HCT116 (cell line): ENCODE measurements around the gene DZIP3.

ENCODE experiments used
- CTCF ChIP-seq, 3 experiments: fragments of 200-600 bp in 1 of 3; sonication (generic) in 1 of 3; IDR thresholded peaks in 2 of 3; conservative IDR thresholded peaks in 1 of 3; 2 replicates each; pipeline ENCODE4 v1.5.1; 2012 to 2017; ENCODE audit warnings: low read depth in 2 of 3, low read length in 2 of 3, antibody characterized with exemption in 1 of 3, borderline replicate concordance in 1 of 3, control low read depth in 1 of 3, mild to moderate bottlenecking in 1 of 3, mixed read lengths in 1 of 3, mixed run types in 1 of 3, moderate library complexity in 1 of 3; ENCODE audit not compliant: insufficient read depth in 1 of 3
- POLR2AphosphoS5 ChIP-seq: IDR thresholded peaks from 2 replicates; pipeline ENCODE4 v1.6.1; 2011; ENCODE audit warnings: mild to moderate bottlenecking, low read depth, low read length, moderate library complexity
- SP1 ChIP-seq: IDR thresholded peaks from 2 replicates; pipeline ENCODE4 v1.6.1; 2012; ENCODE audit warnings: low read depth

- TF ChIP-seq POLR2AphosphoS5 (no peak), CTCF (IDR thresholded peaks at IDR 0.05 in 2 of 3, conservative IDR thresholded peaks at IDR 0.05 in 1 of 3; ENCODE audit: borderline replicate concordance in 1 of 3, insufficient read depth in 1 of 3, low read depth in 2 of 3, low read length in 2 of 3) (no peak), SP1 (no peak)
These were observed 35.3 kb upstream of the DZIP3 start for GRCh38 chr3:108554229-108554628.
